HepG2 (cell line): ENCODE data around the gene RERG. TPM values are rescaled to one million over a fixed set of nuclear protein-coding genes. Genes with fewer than 3 reads are reported as not detected.

ENCODE experiments used
- ATAC-seq: fragments of 200-7000 bp; cut with Tn5 transposase; 3 replicates; pipeline ENCODE4 v1.9.1; 2020; ENCODE audit warnings: mild to moderate bottlenecking, moderate library complexity
- BruUV-seq: library from RNA; stranded (reverse); fragments of 400-500 nt; replicated peaks from 2 replicates; lab custom pipeline; 2021; lab: Mats Ljungman, UMichigan
- CTCF ChIA-PET: fragments of 300-600 bp; formaldehyde crosslinking; extraction: SDS; loops from one replicate; lab custom pipeline; 2021; ENCODE audit warnings: low total read pairs, inconsistent platforms, low intra/inter-chr PET ratio; lab: Yijun Ruan, JAX
- POLR2A ChIA-PET: fragments of 350-600 bp; sonication (Branson Sonifier 250); formaldehyde crosslinking; loops from one replicate; lab custom pipeline; 2020; ENCODE audit warnings: antibody characterized with exemption, inconsistent platforms; lab: Yijun Ruan, JAX
- DNase-seq: peaks from one replicate; pipeline ENCODE4 v3.0.0-alpha.2; 2015; ENCODE audit warnings: low spot score
- FAIRE-seq: peaks from 3 replicates; lab custom pipeline; 2011; peaks lifted over from hg19 to GRCh38; lab: Jason Lieb, UNC
- H2AFZ ChIP-seq: one replicate; pipeline ENCODE4 v1.6.1; 2011; ENCODE audit warnings: low read length, inconsistent platforms
- H3K27ac ChIP-seq: fragments of 300-600 bp; 3 replicates; pipeline ENCODE4 v1.8.0; 2011; ENCODE audit warnings: mixed run types, mild to moderate bottlenecking, mixed read lengths, low read length, inconsistent platforms; ENCODE audit not compliant: insufficient read depth; ENCODE audit errors: extremely low read length
- H3K27me3 ChIP-seq, 2 experiments: fragments of 200-600 bp in 1 of 2; 2 replicates in 1 of 2; 3 replicates in 1 of 2; pipeline versions ENCODE4 v1.6.0 to v1.8.0; 2011; ENCODE audit warnings: low read length in 2 of 2, mild to moderate bottlenecking in 2 of 2, moderate library complexity in 2 of 2, inconsistent platforms in 1 of 2; ENCODE audit not compliant: insufficient read depth in 2 of 2, control insufficient read depth in 1 of 2
- H3K36me3 ChIP-seq, 2 experiments: fragments of 200-600 bp in 1 of 2; replicated peaks in 1 of 2; 2 replicates in 1 of 2; 3 replicates in 1 of 2; pipeline versions ENCODE4 v1.5.1 to v1.8.0; 2011; ENCODE audit warnings: low read length in 2 of 2, inconsistent platforms in 1 of 2; ENCODE audit not compliant: insufficient read depth in 2 of 2, control insufficient read depth in 1 of 2
- H3K4me1 ChIP-seq: 2 replicates; pipeline ENCODE4 v1.5.1; 2012; ENCODE audit warnings: low read length, inconsistent platforms; ENCODE audit not compliant: insufficient read depth
- H3K4me2 ChIP-seq: 2 replicates; pipeline ENCODE4 v1.6.0; 2011; ENCODE audit warnings: low read depth, low read length, inconsistent platforms
- H3K4me3 ChIP-seq, 3 experiments: fragments of 200-600 bp in 1 of 3; sonication (generic), shearing (Covaris generic) in 1 of 3; replicated peaks in 1 of 3; 2 replicates each; pipeline ENCODE4 v1.5.1; 2011 to 2016; ENCODE audit warnings: low read length in 3 of 3, inconsistent platforms in 2 of 3, low read depth in 2 of 3, mild to moderate bottlenecking in 2 of 3, control low read depth in 1 of 3, mixed read lengths in 1 of 3; ENCODE audit not compliant: insufficient read depth in 1 of 3
- H3K79me2 ChIP-seq: one replicate; pipeline ENCODE4 v1.6.1; 2011; ENCODE audit warnings: low read length, inconsistent platforms; ENCODE audit not compliant: insufficient read depth
- H3K9ac ChIP-seq: 2 replicates; pipeline ENCODE4 v1.6.0; 2011; ENCODE audit warnings: mild to moderate bottlenecking, low read depth, low read length, inconsistent platforms; ENCODE audit not compliant: insufficient read depth
- H3K9me3 ChIP-seq: 2 replicates; pipeline ENCODE4 v1.5.1; 2012; ENCODE audit warnings: mild to moderate bottlenecking, low read length
- H4K20me1 ChIP-seq: 2 replicates; pipeline ENCODE4 v1.6.0; 2011; ENCODE audit warnings: inconsistent platforms, mild to moderate bottlenecking, low read length, moderate library complexity; ENCODE audit not compliant: insufficient read depth
- AGO1 ChIP-seq: fragments of 200-400 bp; formaldehyde crosslinking; IDR thresholded peaks from 2 replicates; pipeline ENCODE4 v1.6.1; 2017; ENCODE audit warnings: mild to moderate bottlenecking, low read depth, low read length, moderate library complexity; ENCODE audit not compliant: poor library complexity, severe bottlenecking
- CCDC6 ChIP-seq: sonication (generic); formaldehyde crosslinking; IDR thresholded peaks from 2 replicates; pipeline ENCODE4 v1.8.1; 2022; ENCODE audit warnings: mild to moderate bottlenecking, missing genetic modification reagents, moderate library complexity
- GATA4 ChIP-seq: sonication (generic); IDR thresholded peaks from 2 replicates; pipeline ENCODE4 v1.6.1; 2016; ENCODE audit warnings: antibody characterized with exemption, low read depth, borderline replicate concordance
- PAX8 ChIP-seq: sonication (generic); formaldehyde crosslinking; IDR thresholded peaks from 2 replicates; pipeline ENCODE4 v1.8.0; 2022; ENCODE audit warnings: mild to moderate bottlenecking, missing genetic modification reagents, borderline replicate concordance
- PCBP1 ChIP-seq: fragments of 200-400 bp; formaldehyde crosslinking; IDR thresholded peaks from 2 replicates; pipeline ENCODE4 v1.6.1; 2017; ENCODE audit warnings: mild to moderate bottlenecking, low read depth, low read length, borderline replicate concordance
- PLRG1 ChIP-seq: fragments of 450-650 bp; conservative IDR thresholded peaks from 2 replicates; pipeline ENCODE4 v1.6.1; 2016
- SMYD3 ChIP-seq: sonication (generic); formaldehyde crosslinking; IDR thresholded peaks from 2 replicates; pipeline ENCODE4 v1.8.1; 2023; ENCODE audit warnings: mild to moderate bottlenecking, missing genetic modification reagents
- TEAD2 ChIP-seq: sonication (generic); formaldehyde crosslinking; IDR thresholded peaks from 2 replicates; pipeline ENCODE4 v1.9.0; 2021; ENCODE audit warnings: missing genetic modification reagents
- TRIM24 ChIP-seq: sonication (generic); formaldehyde crosslinking; IDR thresholded peaks from 2 replicates; pipeline ENCODE4 v1.8.0; 2022; ENCODE audit warnings: mild to moderate bottlenecking, missing genetic modification reagents
- ZBTB2 ChIP-seq: sonication (generic); formaldehyde crosslinking; IDR thresholded peaks from 2 replicates; pipeline ENCODE4 v1.8.0; 2022; ENCODE audit warnings: low read depth, missing genetic modification reagents
- ZBTB34 ChIP-seq: sonication (generic); formaldehyde crosslinking; IDR thresholded peaks from 2 replicates; pipeline ENCODE4 v1.8.0; 2022; ENCODE audit warnings: mild to moderate bottlenecking, missing genetic modification reagents
- ZC3H4 ChIP-seq: sonication (generic); formaldehyde crosslinking; IDR thresholded peaks from 2 replicates; pipeline ENCODE4 v1.4.0; 2020; ENCODE audit warnings: missing genetic modification reagents, borderline replicate concordance
- ZNF550 ChIP-seq: sonication (generic); formaldehyde crosslinking; IDR thresholded peaks from 2 replicates; pipeline ENCODE4 v1.4.0; 2020; ENCODE audit warnings: mild to moderate bottlenecking, missing genetic modification reagents, borderline replicate concordance
- ZNF615 ChIP-seq: sonication (generic); formaldehyde crosslinking; IDR thresholded peaks from 2 replicates; pipeline ENCODE4 v1.5.0; 2020; ENCODE audit warnings: mild to moderate bottlenecking, missing genetic modification reagents, borderline replicate concordance
- ZNF720 ChIP-seq: sonication (generic); formaldehyde crosslinking; IDR thresholded peaks from 2 replicates; pipeline ENCODE4 v1.4.0; 2020; ENCODE audit warnings: missing genetic modification reagents
- WGBS: methylation state at CpG from one replicate; pipeline ENCODE4 v1.1.6; 2017; ENCODE audit warnings: low lambda C conversion rate; 5-methylcytosine and 5-hydroxymethylcytosine counted together
- in situ Hi-C: cut with HindIII; loops from 2 replicates; pipeline ENCODE4 v1.10.0; 2017; ENCODE audit warnings: low pct_unique_long_range_greater_than_20kb; ENCODE audit not compliant: extremely low pct_ligation_motif_present
- intact Hi-C: fragments of 100-400 bp; cut with micrococcal nuclease; formaldehyde crosslinking; loops from one replicate; pipeline ENCODE4 v1.10.0; 2022; ENCODE audit not compliant: unreplicated experiment
- polyA plus RNA-seq, 8 experiments: library from polyadenylated mRNA; depleted of rRNA in 3 of 8; stranded (reverse) in 7 of 8; unstranded in 1 of 8; fragments of >200 nt; fragmentation: Illumina TruSeq in 4 of 8; extraction: Trizol in 4 of 8; gene quantifications; 2 replicates each; pipeline versions ENCODE4 v1.2.1 to v1.2.3, GENCODE V29; 2011 to 2016; ENCODE audit warnings: low read depth in 4 of 8, missing spikeins in 1 of 8, mixed read lengths in 1 of 8; ENCODE audit not compliant: insufficient read depth in 1 of 8
- total RNA-seq, 5 experiments: library from RNA; depleted of rRNA; stranded (reverse); fragments of >200 nt; fragmentation: Illumina TruSeq; extraction: Trizol; gene quantifications; 2 replicates each; pipeline ENCODE4 v1.2.3, GENCODE V29; 2016; ENCODE audit warnings: low read depth in 1 of 5

The RERG gene
- total and polyA plus RNA-seq, 2 of the 13 experiments (the other 11 are each of a cell fraction or from before 2014, with no cell fraction given) = not detected

- TF ChIP-seq CCDC6 (CRISPR knock-in tag) = no peak
- no peak for TF ChIP-seq PCBP1
- no peak for TF ChIP-seq ZNF720 (CRISPR knock-in tag)
- TF ChIP-seq GATA4 = no peak
- TF ChIP-seq, all 625 proteins: peak for 0
These were observed 48.1 kb downstream of the RERG start (continued) for GRCh38 chr12:15173142-15173541.

GRCh38 chr12:15172060-15172822, 49.0 kb downstream of the RERG start:
- FAIRE-seq (no peak), DNase-seq (no peak), ATAC-seq (no peak)
- Histone ChIP-seq H3K79me2 (no peaks in the 10 kb centered on the region), H3K9ac (no peak overlapping the region), H3K36me3 (no peaks in the 10 kb centered on the region), H3K4me2 (no peak overlapping the region), H2AFZ (no peak overlapping the region), H4K20me1 (no peaks in the 10 kb centered on the region), H3K27ac (no peak overlapping the region), H3K9me3 (no peaks in the 10 kb centered on the region), H3K4me1 (no peaks in the 10 kb centered on the region), H3K27me3 (no peaks in the 10 kb centered on the region), H3K4me3 (no peak overlapping the region)
- no TSS peak for BruUV-seq
- ChIA-PET CTCF (no interaction called here), POLR2A (no interaction called here)
- TF ChIP-seq ZBTB2 (CRISPR knock-in tag) (no peak), ZNF550 (CRISPR knock-in tag) (no peak), PLRG1 (no peak), ZC3H4 (no peak), ZNF615 (CRISPR knock-in tag) (no peak), TEAD2 (CRISPR knock-in tag) (no peak), PAX8 (CRISPR knock-in tag) (no peak), ZBTB34 (CRISPR knock-in tag) (no peak), TRIM24 (CRISPR knock-in tag) (no peak), AGO1 (no peak), SMYD3 (CRISPR knock-in tag) (no peak)
- in situ Hi-C loops (no loop called here), intact Hi-C loops (no loop called here)
- WGBS = 3% methylated on average over 3 of the region's 3 CpGs
